Tibial nerve (tissue), 4 donors: ENCODE data around the gene TRPC6. TPM values are rescaled to one million over a fixed set of nuclear protein-coding genes. Genes with fewer than 3 reads are reported as not detected.

Source experiments
- DNase-seq, 2 donors: peaks; one replicate each; pipeline ENCODE4 v3.0.0-alpha.2; 2019; ENCODE audit warnings: low spot score in 2 of 2
- H3K27ac ChIP-seq, 4 donors: fragments of 200-600 bp; sonication (generic) in 3 of 4; one replicate each; pipeline ENCODE4 v1.5.1; 2017 to 2019; ENCODE audit warnings: mild to moderate bottlenecking in 1 of 4
- H3K27me3 ChIP-seq, 2 donors: fragments of 200-600 bp; sonication (generic) in 1 of 2; one replicate each; pipeline versions ENCODE4 v1.5.1 to v1.6.0; 2017 to 2019
- H3K36me3 ChIP-seq, 3 donors: fragments of 200-600 bp; sonication (generic); one replicate each; pipeline ENCODE4 v1.5.1; 2018 to 2019
- H3K4me1 ChIP-seq, 4 donors: fragments of 200-600 bp; sonication (generic) in 3 of 4; one replicate each; pipeline ENCODE4 v1.5.1; 2017 to 2019
- H3K4me3 ChIP-seq, 4 donors: fragments of 200-600 bp; sonication (generic) in 3 of 4; one replicate each; pipeline ENCODE4 v1.5.1; 2017 to 2019; ENCODE audit warnings: mild to moderate bottlenecking in 1 of 4, moderate library complexity in 1 of 4
- H3K9me3 ChIP-seq, 4 donors: fragments of 200-600 bp; sonication (generic) in 3 of 4; one replicate each; pipeline ENCODE4 v1.5.1; 2017 to 2019
- CTCF ChIP-seq, 5 experiments: fragments of 200-600 bp in 3 of 5; fragments of 450-650 bp in 2 of 5; sonication (generic) in 3 of 5; IDR thresholded peaks; one replicate each; pipeline ENCODE4 v1.5.1; 2016 to 2019; ENCODE audit warnings: antibody characterized with exemption in 5 of 5, mild to moderate bottlenecking in 3 of 5, moderate library complexity in 2 of 5
- EP300 ChIP-seq, 2 donors: sonication (generic); formaldehyde crosslinking; IDR thresholded peaks; one replicate each; pipeline ENCODE4 v1.6.1; 2017; ENCODE audit warnings: antibody characterized with exemption in 2 of 2, mild to moderate bottlenecking in 1 of 2
- POLR2A ChIP-seq, 2 donors: fragments of 450-650 bp; IDR thresholded peaks; one replicate each; pipeline ENCODE4 v1.6.1; 2017; ENCODE audit warnings: antibody characterized with exemption in 2 of 2, mild to moderate bottlenecking in 2 of 2, moderate library complexity in 2 of 2
- WGBS, 2 donors: methylation state at CpG; one replicate each; pipeline ENCODE4 v1.1.5; 2018; 5-methylcytosine and 5-hydroxymethylcytosine counted together
- total RNA-seq, 4 donors: library from RNA; depleted of rRNA; stranded (reverse); fragments of >200 nt; gene quantifications; one replicate each; pipeline ENCODE4 v1.1.0, GENCODE V29; 2016

Gene TRPC6
- total RNA-seq, 4 donors from 2014 or later, result 1.3 to 2.4 (median 1.8) TPM

GRCh38 chr11:101582236-101582988 is 1.4 kb downstream of the TRPC6 start:
- DNase-seq, result no peak
- Histone ChIP-seq H3K36me3 (no peaks in the 10 kb centered on the region), H3K4me1 (peaks cover 0 to 19% (median 0%) of the 10 kb centered on the region in 4 donors), H3K27me3 (peaks cover 0 to 30% of the 10 kb centered on the region in 2 donors), H3K9me3 (no peaks in the 10 kb centered on the region), H3K4me3 (peak overlapping the region; percentile 8 to 58 (median 34)), H3K27ac (no peak overlapping the region)
- 5 to 11% methylated on average over 31 of the region's 35 CpGs for WGBS, 2 donors
- TF ChIP-seq CTCF (IDR thresholded peaks at IDR 0.05), result no peak
- TF ChIP-seq EP300 (IDR thresholded peaks at IDR 0.05), result no peak

- no peaks in the 10 kb centered on the region for H3K9me3 ChIP-seq
- no peak overlapping the region for H3K27ac ChIP-seq
- TF ChIP-seq POLR2A (IDR thresholded peaks at IDR 0.05), result no peak
- no peak for TF ChIP-seq CTCF (IDR thresholded peaks at IDR 0.05)
- no peak for TF ChIP-seq EP300 (IDR thresholded peaks at IDR 0.05)
- H3K27me3 ChIP-seq, result peaks cover 0 to 6% of the 10 kb centered on the region in 2 donors
- no peaks in the 10 kb centered on the region for H3K36me3 ChIP-seq
- no peak overlapping the region for H3K4me3 ChIP-seq
- peaks cover 0 to 2% (median 0%) of the 10 kb centered on the region in 4 donors for H3K4me1 ChIP-seq
- WGBS, 2 donors, result 62 to 64% methylated on average over 6 of the region's 6 CpGs
- no peak for DNase-seq
These were observed 6.3 kb downstream of the TRPC6 start for GRCh38 chr11:101577461-101577860.

GRCh38 chr11:101576456-101576855 is 7.4 kb downstream of the TRPC6 start:
- Histone ChIP-seq H3K27me3 (no peaks in the 10 kb centered on the region), H3K4me1 (no peaks in the 10 kb centered on the region), H3K27ac (no peak overlapping the region), H3K4me3 (no peak overlapping the region), H3K9me3 (no peaks in the 10 kb centered on the region), H3K36me3 (no peaks in the 10 kb centered on the region)
- TF ChIP-seq CTCF (IDR thresholded peaks at IDR 0.05), result no peak
- TF ChIP-seq EP300 (IDR thresholded peaks at IDR 0.05), result no peak
- TF ChIP-seq POLR2A (IDR thresholded peaks at IDR 0.05), result no peak
- no peak for DNase-seq

GRCh38 chr11:101574886-101575285 is 8.9 kb downstream of the TRPC6 start:
- no peak for DNase-seq
- no peaks in the 10 kb centered on the region for H3K9me3 ChIP-seq
- no peaks in the 10 kb centered on the region for H3K36me3 ChIP-seq
- no peak for TF ChIP-seq CTCF (IDR thresholded peaks at IDR 0.05)
- no peak for TF ChIP-seq EP300 (IDR thresholded peaks at IDR 0.05)
- no peak for TF ChIP-seq POLR2A (IDR thresholded peaks at IDR 0.05)
- no peaks in the 10 kb centered on the region for H3K27me3 ChIP-seq
- H3K4me1 ChIP-seq, result no peaks in the 10 kb centered on the region
- no peak overlapping the region for H3K27ac ChIP-seq
- no peak overlapping the region for H3K4me3 ChIP-seq
- 12 to 29% methylated on average over 1 of the region's 1 CpG for WGBS, 2 donors

- no peaks in the 10 kb centered on the region for H3K9me3 ChIP-seq
- H3K27me3 ChIP-seq, result no peaks in the 10 kb centered on the region
- WGBS, 2 donors, result 42 to 53% methylated on average over 4 to 5 of the region's 5 CpGs
- no peak overlapping the region for H3K4me3 ChIP-seq
- TF ChIP-seq EP300 (IDR thresholded peaks at IDR 0.05) (no peak), CTCF (IDR thresholded peaks at IDR 0.05) (no peak), POLR2A (IDR thresholded peaks at IDR 0.05) (no peak)
- no peaks in the 10 kb centered on the region for H3K4me1 ChIP-seq
- no peaks in the 10 kb centered on the region for H3K36me3 ChIP-seq
- H3K27ac ChIP-seq, result no peak overlapping the region
- no peak for DNase-seq
These were observed 16.7 kb downstream of the TRPC6 start for GRCh38 chr11:101567071-101567470.
